GM23338 (cell line): Measurements from ENCODE around the gene MFGE8. TPM values are rescaled to one million over a fixed set of nuclear protein-coding genes. Genes with fewer than 3 reads are reported as not detected.

Source experiments
- CREB1 ChIP-seq: fragments of 250-450 bp; sonication (Bioruptor Pico); IDR thresholded peaks from 2 replicates; pipeline ENCODE4 v1.5.0; 2020; ENCODE audit warnings: low read depth, mild to moderate bottlenecking, moderate library complexity
- EZH2phosphoT487 ChIP-seq: fragments of 200-600 bp; sonication (generic); IDR thresholded peaks from one replicate; pipeline ENCODE4 v1.8.1; 2018; ENCODE audit warnings: antibody characterized with exemption; ENCODE audit not compliant: unreplicated experiment
- ZNF114 ChIP-seq: fragments of 250-450 bp; sonication (Bioruptor Pico); IDR thresholded peaks from 2 replicates; pipeline ENCODE4 v1.5.0; 2020; ENCODE audit warnings: mild to moderate bottlenecking, moderate library complexity
- ZNF331 ChIP-seq: fragments of 250-450 bp; sonication (Bioruptor Pico); IDR thresholded peaks from 2 replicates; pipeline ENCODE4 v1.5.0; 2020; ENCODE audit warnings: low read depth, mild to moderate bottlenecking, moderate library complexity
- polyA plus RNA-seq: library from polyadenylated mRNA; unstranded; fragments of >200 nt; fragmentation: Nextera tagmentation; extraction: Ambion mirVana; gene quantifications from 2 replicates; pipeline ENCODE4 v1.2.1, GENCODE V29; 2016
- total RNA-seq: library from RNA; depleted of rRNA; stranded (reverse); fragments of >200 nt; shearing (Covaris generic); gene quantifications from 2 replicates; pipeline ENCODE4 v1.2.3, GENCODE V29; 2014
- TF ChIP-seq, protein P1 (sequence below): fragments of 250-450 bp; sonication (Bioruptor Pico); IDR thresholded peaks from 2 replicates; pipeline ENCODE4 v1.5.0; 2020; ENCODE audit warnings: mild to moderate bottlenecking, moderate library complexity
- TF ChIP-seq, protein P2 (sequence below), 2 experiments: fragments of 200-600 bp in 1 of 2; sonication (generic) in 1 of 2; conservative IDR thresholded peaks; 2 replicates each; pipeline versions ENCODE4 v1.5.1 to v1.6.1; 2016 to 2017; ENCODE audit warnings: antibody characterized with exemption in 2 of 2, low read depth in 2 of 2, mild to moderate bottlenecking in 2 of 2, moderate library complexity in 1 of 2
- TF ChIP-seq, protein P3 (sequence below): IDR thresholded peaks from 2 replicates; pipeline ENCODE4 v1.6.1; 2016; ENCODE audit warnings: antibody characterized with exemption

MFGE8 gene
- total and polyA plus RNA-seq, 2 experiments from 2014 or later: 279 to 671 TPM

DNA sequence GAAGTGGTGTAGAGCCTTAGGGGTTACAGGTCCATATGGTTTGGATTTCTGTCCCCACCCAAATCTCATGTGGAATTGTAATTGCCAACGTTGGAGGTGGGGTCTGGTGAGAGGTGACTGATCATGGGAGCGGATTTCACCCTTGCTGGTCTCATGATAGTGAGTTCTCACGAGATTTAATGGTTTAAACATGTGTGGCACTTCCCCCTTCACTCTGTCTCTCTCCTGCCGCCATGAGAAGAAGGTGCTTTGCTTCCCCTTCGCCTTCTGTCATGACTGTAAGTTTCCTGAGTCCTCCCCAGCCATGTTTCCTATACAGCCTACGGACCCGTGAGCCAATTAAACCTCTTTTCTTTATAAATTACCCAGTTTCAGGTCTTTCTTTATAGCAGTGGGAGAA lies 43.1 kb upstream of the MFGE8 start (continued):
- TF ChIP-seq, protein P1, sequence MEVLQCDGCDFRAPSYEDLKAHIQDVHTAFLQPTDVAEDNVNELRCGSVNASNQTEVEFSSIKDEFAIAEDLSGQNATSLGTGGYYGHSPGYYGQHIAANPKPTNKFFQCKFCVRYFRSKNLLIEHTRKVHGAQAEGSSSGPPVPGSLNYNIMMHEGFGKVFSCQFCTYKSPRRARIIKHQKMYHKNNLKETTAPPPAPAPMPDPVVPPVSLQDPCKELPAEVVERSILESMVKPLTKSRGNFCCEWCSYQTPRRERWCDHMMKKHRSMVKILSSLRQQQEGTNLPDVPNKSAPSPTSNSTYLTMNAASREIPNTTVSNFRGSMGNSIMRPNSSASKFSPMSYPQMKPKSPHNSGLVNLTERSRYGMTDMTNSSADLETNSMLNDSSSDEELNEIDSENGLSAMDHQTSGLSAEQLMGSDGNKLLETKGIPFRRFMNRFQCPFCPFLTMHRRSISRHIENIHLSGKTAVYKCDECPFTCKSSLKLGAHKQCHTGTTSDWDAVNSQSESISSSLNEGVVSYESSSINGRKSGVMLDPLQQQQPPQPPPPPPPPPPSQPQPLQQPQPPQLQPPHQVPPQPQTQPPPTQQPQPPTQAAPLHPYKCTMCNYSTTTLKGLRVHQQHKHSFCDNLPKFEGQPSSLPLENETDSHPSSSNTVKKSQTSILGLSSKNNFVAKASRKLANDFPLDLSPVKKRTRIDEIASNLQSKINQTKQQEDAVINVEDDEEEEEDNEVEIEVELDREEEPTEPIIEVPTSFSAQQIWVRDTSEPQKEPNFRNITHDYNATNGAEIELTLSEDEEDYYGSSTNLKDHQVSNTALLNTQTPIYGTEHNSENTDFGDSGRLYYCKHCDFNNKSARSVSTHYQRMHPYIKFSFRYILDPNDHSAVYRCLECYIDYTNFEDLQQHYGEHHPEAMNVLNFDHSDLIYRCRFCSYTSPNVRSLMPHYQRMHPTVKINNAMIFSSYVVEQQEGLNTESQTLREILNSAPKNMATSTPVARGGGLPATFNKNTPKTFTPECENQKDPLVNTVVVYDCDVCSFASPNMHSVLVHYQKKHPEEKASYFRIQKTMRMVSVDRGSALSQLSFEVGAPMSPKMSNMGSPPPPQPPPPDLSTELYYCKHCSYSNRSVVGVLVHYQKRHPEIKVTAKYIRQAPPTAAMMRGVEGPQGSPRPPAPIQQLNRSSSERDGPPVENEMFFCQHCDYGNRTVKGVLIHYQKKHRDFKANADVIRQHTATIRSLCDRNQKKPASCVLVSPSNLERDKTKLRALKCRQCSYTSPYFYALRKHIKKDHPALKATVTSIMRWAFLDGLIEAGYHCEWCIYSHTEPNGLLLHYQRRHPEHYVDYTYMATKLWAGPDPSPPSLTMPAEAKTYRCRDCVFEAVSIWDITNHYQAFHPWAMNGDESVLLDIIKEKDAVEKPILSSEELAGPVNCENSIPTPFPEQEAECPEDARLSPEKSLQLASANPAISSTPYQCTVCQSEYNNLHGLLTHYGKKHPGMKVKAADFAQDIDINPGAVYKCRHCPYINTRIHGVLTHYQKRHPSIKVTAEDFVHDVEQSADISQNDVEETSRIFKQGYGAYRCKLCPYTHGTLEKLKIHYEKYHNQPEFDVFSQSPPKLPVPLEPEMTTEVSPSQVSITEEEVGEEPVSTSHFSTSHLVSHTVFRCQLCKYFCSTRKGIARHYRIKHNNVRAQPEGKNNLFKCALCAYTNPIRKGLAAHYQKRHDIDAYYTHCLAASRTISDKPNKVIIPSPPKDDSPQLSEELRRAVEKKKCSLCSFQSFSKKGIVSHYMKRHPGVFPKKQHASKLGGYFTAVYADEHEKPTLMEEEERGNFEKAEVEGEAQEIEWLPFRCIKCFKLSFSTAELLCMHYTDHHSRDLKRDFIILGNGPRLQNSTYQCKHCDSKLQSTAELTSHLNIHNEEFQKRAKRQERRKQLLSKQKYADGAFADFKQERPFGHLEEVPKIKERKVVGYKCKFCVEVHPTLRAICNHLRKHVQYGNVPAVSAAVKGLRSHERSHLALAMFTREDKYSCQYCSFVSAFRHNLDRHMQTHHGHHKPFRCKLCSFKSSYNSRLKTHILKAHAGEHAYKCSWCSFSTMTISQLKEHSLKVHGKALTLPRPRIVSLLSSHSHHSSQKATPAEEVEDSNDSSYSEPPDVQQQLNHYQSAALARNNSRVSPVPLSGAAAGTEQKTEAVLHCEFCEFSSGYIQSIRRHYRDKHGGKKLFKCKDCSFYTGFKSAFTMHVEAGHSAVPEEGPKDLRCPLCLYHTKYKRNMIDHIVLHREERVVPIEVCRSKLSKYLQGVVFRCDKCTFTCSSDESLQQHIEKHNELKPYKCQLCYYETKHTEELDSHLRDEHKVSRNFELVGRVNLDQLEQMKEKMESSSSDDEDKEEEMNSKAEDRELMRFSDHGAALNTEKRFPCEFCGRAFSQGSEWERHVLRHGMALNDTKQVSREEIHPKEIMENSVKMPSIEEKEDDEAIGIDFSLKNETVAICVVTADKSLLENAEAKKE (CRISPR knock-in tag): no peak
- TF ChIP-seq, protein P2, sequence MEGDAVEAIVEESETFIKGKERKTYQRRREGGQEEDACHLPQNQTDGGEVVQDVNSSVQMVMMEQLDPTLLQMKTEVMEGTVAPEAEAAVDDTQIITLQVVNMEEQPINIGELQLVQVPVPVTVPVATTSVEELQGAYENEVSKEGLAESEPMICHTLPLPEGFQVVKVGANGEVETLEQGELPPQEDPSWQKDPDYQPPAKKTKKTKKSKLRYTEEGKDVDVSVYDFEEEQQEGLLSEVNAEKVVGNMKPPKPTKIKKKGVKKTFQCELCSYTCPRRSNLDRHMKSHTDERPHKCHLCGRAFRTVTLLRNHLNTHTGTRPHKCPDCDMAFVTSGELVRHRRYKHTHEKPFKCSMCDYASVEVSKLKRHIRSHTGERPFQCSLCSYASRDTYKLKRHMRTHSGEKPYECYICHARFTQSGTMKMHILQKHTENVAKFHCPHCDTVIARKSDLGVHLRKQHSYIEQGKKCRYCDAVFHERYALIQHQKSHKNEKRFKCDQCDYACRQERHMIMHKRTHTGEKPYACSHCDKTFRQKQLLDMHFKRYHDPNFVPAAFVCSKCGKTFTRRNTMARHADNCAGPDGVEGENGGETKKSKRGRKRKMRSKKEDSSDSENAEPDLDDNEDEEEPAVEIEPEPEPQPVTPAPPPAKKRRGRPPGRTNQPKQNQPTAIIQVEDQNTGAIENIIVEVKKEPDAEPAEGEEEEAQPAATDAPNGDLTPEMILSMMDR (conservative IDR thresholded peaks at IDR 0.05; ENCODE audit: low read depth in 2 of 2): no peak
- TF ChIP-seq ZNF331 (CRISPR knock-in tag) (no peak), ZNF114 (CRISPR knock-in tag) (no peak), EZH2phosphoT487 (no peak), CREB1 (CRISPR knock-in tag) (no peak)
- TF ChIP-seq, protein P3, sequence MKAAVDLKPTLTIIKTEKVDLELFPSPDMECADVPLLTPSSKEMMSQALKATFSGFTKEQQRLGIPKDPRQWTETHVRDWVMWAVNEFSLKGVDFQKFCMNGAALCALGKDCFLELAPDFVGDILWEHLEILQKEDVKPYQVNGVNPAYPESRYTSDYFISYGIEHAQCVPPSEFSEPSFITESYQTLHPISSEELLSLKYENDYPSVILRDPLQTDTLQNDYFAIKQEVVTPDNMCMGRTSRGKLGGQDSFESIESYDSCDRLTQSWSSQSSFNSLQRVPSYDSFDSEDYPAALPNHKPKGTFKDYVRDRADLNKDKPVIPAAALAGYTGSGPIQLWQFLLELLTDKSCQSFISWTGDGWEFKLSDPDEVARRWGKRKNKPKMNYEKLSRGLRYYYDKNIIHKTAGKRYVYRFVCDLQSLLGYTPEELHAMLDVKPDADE: no peak
